Hematopoietic multipotent progenitor cell treated with erythropoietin and hydrocortisone succinate and interleukin-3 and kit ligand, for 4 days (in vitro differentiated cells): ENCODE data around the gene NXPH4.

ENCODE experiments used
- DNase-seq: peaks from one replicate; pipeline ENCODE4 v3.0.0-alpha.2; 2015

The NXPH4 gene

GRCh38 chr12:57204454-57204853 lies 12.1 kb upstream of the NXPH4 start:
- DNase-seq, result no peak

- no peak for DNase-seq
These were observed 11.4 kb upstream of the NXPH4 start for GRCh38 chr12:57205186-57205585.

- no peak for DNase-seq
These were observed 10.7 kb upstream of the NXPH4 start for GRCh38 chr12:57205931-57206330.

- no peak for DNase-seq
These were observed 8.6 kb upstream of the NXPH4 start for GRCh38 chr12:57207731-57208630.

- DNase-seq, result no peak
These were observed 7.8 kb upstream of the NXPH4 start for GRCh38 chr12:57208631-57209282.

GRCh38 chr12:57209916-57210315 lies 6.7 kb upstream of the NXPH4 start:
- DNase-seq, result no peak

- no peak for DNase-seq
These were observed 6.1 kb upstream of the NXPH4 start for GRCh38 chr12:57210461-57210860.

GRCh38 chr12:57210926-57211692 lies 5.5 kb upstream of the NXPH4 start:
- peak; percentile 62 for DNase-seq

GRCh38 chr12:57211791-57212700 lies 4.5 kb upstream of the NXPH4 start:
- no peak for DNase-seq

- DNase-seq, result no peak
These were observed 3.9 kb upstream of the NXPH4 start for GRCh38 chr12:57212701-57213057.

GRCh38 chr12:57213058-57213715 lies 3.4 kb upstream of the NXPH4 start:
- DNase-seq, result peak; percentile 90

- DNase-seq, result no peak
These were observed 2.7 kb upstream of the NXPH4 start for GRCh38 chr12:57213763-57214397.

GRCh38 chr12:57214398-57214781 lies 2.2 kb upstream of the NXPH4 start:
- peak; percentile 84 for DNase-seq

GRCh38 chr12:57215065-57215464 lies 1.5 kb upstream of the NXPH4 start:
- no peak for DNase-seq

- DNase-seq, result peak; percentile 51
These were observed 953 bp upstream of the NXPH4 start for GRCh38 chr12:57215668-57216013.

- peak; percentile 22 for DNase-seq
These were observed 606 bp downstream of the NXPH4 start for GRCh38 chr12:57216921-57217879.

GRCh38 chr12:57218030-57218853 lies 1.6 kb downstream of the NXPH4 start:
- no peak for DNase-seq

GRCh38 chr12:57219205-57219992 lies 2.8 kb downstream of the NXPH4 start:
- DNase-seq, result no peak
